Thyroid gland (tissue), 4 donors: Measurements from ENCODE around the gene RRM2.

ENCODE experiments used
- POLR2A ChIP-seq, 2 donors: fragments of 450-650 bp; IDR thresholded peaks; one replicate each; pipeline ENCODE4 v1.6.1; 2017; ENCODE audit warnings: antibody characterized with exemption in 2 of 2, mild to moderate bottlenecking in 2 of 2, moderate library complexity in 1 of 2
- TF ChIP-seq, protein P1 (sequence below), 6 experiments: fragments of 200-600 bp in 3 of 6; fragments of 450-650 bp in 3 of 6; sonication (generic) in 3 of 6; IDR thresholded peaks; one replicate each; pipeline ENCODE4 v1.5.1; 2016 to 2019; ENCODE audit warnings: antibody characterized with exemption in 6 of 6, mild to moderate bottlenecking in 2 of 6, inconsistent platforms in 1 of 6, moderate library complexity in 1 of 6

DNA sequence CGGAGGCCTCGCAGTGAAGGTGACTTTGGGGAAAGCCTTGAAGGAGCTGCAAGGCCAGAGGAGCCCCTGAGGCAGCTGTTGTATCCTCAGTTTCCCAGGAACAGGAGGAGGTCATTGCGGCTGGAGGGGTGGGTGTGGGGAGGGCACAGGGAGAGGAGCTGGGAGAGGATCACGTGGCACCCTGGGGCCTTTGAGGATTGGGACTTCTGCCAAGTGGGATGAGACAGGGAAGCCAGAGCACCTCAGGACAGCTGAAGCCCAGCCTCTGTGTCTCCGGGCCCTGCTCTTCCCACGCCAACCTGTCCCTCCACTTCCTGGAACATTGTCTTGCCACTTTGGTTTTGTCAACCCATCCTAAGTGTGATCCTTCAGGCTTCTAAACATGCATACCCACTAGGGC is 19.4 kb upstream of the RRM2 start:
- no peak for TF ChIP-seq POLR2A (IDR thresholded peaks at IDR 0.05)
- TF ChIP-seq, protein P1, sequence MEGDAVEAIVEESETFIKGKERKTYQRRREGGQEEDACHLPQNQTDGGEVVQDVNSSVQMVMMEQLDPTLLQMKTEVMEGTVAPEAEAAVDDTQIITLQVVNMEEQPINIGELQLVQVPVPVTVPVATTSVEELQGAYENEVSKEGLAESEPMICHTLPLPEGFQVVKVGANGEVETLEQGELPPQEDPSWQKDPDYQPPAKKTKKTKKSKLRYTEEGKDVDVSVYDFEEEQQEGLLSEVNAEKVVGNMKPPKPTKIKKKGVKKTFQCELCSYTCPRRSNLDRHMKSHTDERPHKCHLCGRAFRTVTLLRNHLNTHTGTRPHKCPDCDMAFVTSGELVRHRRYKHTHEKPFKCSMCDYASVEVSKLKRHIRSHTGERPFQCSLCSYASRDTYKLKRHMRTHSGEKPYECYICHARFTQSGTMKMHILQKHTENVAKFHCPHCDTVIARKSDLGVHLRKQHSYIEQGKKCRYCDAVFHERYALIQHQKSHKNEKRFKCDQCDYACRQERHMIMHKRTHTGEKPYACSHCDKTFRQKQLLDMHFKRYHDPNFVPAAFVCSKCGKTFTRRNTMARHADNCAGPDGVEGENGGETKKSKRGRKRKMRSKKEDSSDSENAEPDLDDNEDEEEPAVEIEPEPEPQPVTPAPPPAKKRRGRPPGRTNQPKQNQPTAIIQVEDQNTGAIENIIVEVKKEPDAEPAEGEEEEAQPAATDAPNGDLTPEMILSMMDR (IDR thresholded peaks at IDR 0.05): no peak
